ENCODE results near the gene P4HB.

DNA sequence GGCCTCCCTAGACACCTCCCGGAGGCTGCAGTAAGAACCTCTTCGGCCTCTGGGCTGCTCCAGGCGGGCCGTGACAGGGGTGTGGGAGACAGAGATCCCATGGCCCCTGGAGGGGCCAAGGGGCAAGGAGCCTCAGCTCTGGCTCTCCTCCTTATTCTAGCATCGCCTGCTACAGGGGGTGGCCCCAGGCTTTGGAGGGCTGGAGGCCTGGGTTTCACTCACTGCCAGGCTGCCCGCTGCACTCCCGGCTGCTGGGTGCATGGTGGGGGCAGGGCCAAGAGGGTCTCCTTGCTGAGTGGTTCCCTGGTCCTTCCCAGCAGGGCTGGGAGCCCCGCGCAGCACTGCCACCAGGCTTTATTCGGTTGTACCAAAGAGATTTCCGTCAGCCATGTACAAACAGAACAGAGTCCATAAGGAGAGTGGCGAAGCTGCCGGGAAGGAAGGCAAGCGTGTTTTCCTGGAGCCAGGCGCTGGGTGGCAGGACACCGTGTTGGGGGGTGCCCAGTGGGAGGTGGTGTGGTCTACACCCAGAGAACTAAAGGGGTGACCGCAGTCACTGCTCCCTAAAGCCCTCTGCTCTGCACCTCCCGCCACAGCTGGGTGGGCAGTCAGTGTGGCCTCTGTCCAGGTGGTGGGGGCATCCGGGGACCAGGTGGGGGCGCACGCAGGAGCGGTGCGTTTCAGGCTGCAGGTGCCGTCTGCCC is 43.7 kb upstream of the P4HB start:
- no peak for TF ChIP-seq EZH2 (IDR thresholded peaks at IDR 0.05; ENCODE audit: insufficient read depth, poor library complexity, severe bottlenecking)
- no peak for TF ChIP-seq EZH2phosphoT487 (IDR thresholded peaks at IDR 0.05; ENCODE audit: insufficient read depth, low read depth)

All from GM23248 (cell line).